ENCODE data around the gene IL18R1.
"Not testable (repeated sequence)": the region's sequence is repeated elsewhere in the genome, so short reads cannot be mapped to it uniquely, and the experiment has no call there.

IL18R1 gene, protein sequence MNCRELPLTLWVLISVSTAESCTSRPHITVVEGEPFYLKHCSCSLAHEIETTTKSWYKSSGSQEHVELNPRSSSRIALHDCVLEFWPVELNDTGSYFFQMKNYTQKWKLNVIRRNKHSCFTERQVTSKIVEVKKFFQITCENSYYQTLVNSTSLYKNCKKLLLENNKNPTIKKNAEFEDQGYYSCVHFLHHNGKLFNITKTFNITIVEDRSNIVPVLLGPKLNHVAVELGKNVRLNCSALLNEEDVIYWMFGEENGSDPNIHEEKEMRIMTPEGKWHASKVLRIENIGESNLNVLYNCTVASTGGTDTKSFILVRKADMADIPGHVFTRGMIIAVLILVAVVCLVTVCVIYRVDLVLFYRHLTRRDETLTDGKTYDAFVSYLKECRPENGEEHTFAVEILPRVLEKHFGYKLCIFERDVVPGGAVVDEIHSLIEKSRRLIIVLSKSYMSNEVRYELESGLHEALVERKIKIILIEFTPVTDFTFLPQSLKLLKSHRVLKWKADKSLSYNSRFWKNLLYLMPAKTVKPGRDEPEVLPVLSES

GRCh38 chr2:102355526-102356380 is at the start of gene IL18R1:
Gene IL18R1, plus strand, starts transcription at chr2:102355796. Its CDS starts 6,865 bp downstream, at chr2:102362661.
- peaks cover 3% of the 10 kb centered on the region for H3K4me1 ChIP-seq (ENCODE audit: insufficient read depth, low read length)
- peak within 1 kb of the TSS; percentile 91 for H2AFZ ChIP-seq (ENCODE audit: low read depth, low read length)
- no peaks in the 10 kb centered on the region for H3K9me3 ChIP-seq (ENCODE audit: low read length)
- H3K36me3 ChIP-seq (ENCODE audit: insufficient read depth, low read length): no peaks in the 10 kb centered on the region
- H3K4me3 ChIP-seq (ENCODE audit: low read length): peak within 1 kb of the TSS; percentile 47
- H3K27me3 ChIP-seq (ENCODE audit: insufficient read depth, low read length): peaks cover 19% of the 10 kb centered on the region

- Histone ChIP-seq H3K36me3 (ENCODE audit: insufficient read depth, low read length) (no peaks in the 10 kb centered on the region), H2AFZ (ENCODE audit: low read depth, low read length) (no peak overlapping the region), H3K4me1 (ENCODE audit: insufficient read depth, low read length) (no peaks in the 10 kb centered on the region), H3K4me3 (ENCODE audit: low read length) (no peak overlapping the region), H3K9me3 (ENCODE audit: low read length) (no peaks in the 10 kb centered on the region), H3K27me3 (ENCODE audit: insufficient read depth, low read length) (no peaks in the 10 kb centered on the region)
Measured at GRCh38 chr2:102306125-102306524, 49.5 kb upstream of the IL18R1 start.

GRCh38 chr2:102310964-102311640 is 44.5 kb upstream of the IL18R1 start, which contains the start of gene IL1RL1:
Gene IL1RL1, plus strand, starts transcription at chr2:102311563. Its CDS starts 26,702 bp downstream, at chr2:102338265.
- Histone ChIP-seq H3K9me3 (ENCODE audit: low read length) (no peaks in the 10 kb centered on the region), H3K27me3 (ENCODE audit: insufficient read depth, low read length) (no peaks in the 10 kb centered on the region), H3K36me3 (ENCODE audit: insufficient read depth, low read length) (no peaks in the 10 kb centered on the region), H3K4me1 (ENCODE audit: insufficient read depth, low read length) (no peaks in the 10 kb centered on the region), H3K4me3 (ENCODE audit: low read length) (no peak within 1 kb of the TSS), H2AFZ (ENCODE audit: low read depth, low read length) (no peak within 1 kb of the TSS)

DNA sequence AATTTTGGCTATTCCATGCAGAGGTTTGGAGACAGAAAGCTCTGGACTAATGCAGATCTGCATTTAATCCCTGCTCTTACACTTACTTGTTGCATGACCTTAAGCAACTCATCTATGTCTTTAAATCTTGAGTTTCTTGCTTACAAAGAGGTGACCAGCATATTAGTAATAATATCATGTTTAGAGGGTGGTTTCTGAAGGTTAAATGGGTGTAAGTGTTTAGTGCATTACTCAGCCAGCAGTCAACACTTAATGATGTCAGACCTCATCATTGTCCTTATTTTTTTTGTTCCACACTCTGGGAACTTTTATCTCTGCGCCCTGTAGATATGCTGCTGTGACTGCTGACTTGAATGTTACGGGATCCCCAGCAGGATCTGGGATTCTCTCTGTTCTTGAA is 42.6 kb upstream of the IL18R1 start:
- no peaks in the 10 kb centered on the region for H3K36me3 ChIP-seq (ENCODE audit: insufficient read depth, low read length)
- H3K4me3 ChIP-seq (ENCODE audit: low read length): no peak overlapping the region
- no peaks in the 10 kb centered on the region for H3K27me3 ChIP-seq (ENCODE audit: insufficient read depth, low read length)
- no peaks in the 10 kb centered on the region for H3K4me1 ChIP-seq (ENCODE audit: insufficient read depth, low read length)
- H3K9me3 ChIP-seq (ENCODE audit: low read length): no peaks in the 10 kb centered on the region
- H2AFZ ChIP-seq (ENCODE audit: low read depth, low read length): no peak overlapping the region

GRCh38 chr2:102313471-102313870 is 42.1 kb upstream of the IL18R1 start:
- Histone ChIP-seq H3K27me3 (ENCODE audit: insufficient read depth, low read length) (no peaks in the 10 kb centered on the region), H3K4me3 (ENCODE audit: low read length) (no peak overlapping the region), H3K4me1 (ENCODE audit: insufficient read depth, low read length) (no peaks in the 10 kb centered on the region), H3K9me3 (ENCODE audit: low read length) (no peaks in the 10 kb centered on the region), H2AFZ (ENCODE audit: low read depth, low read length) (no peak overlapping the region), H3K36me3 (ENCODE audit: insufficient read depth, low read length) (no peaks in the 10 kb centered on the region)

GRCh38 chr2:102313950-102314349 is 41.6 kb upstream of the IL18R1 start:
- no peak overlapping the region for H3K4me3 ChIP-seq (ENCODE audit: low read length)
- H2AFZ ChIP-seq (ENCODE audit: low read depth, low read length): no peak overlapping the region
- H3K27me3 ChIP-seq (ENCODE audit: insufficient read depth, low read length): no peaks in the 10 kb centered on the region
- no peaks in the 10 kb centered on the region for H3K9me3 ChIP-seq (ENCODE audit: low read length)
- no peaks in the 10 kb centered on the region for H3K4me1 ChIP-seq (ENCODE audit: insufficient read depth, low read length)
- no peaks in the 10 kb centered on the region for H3K36me3 ChIP-seq (ENCODE audit: insufficient read depth, low read length)

GRCh38 chr2:102315921-102316320 is 39.7 kb upstream of the IL18R1 start:
- Histone ChIP-seq H3K4me3 (ENCODE audit: low read length) (no peak overlapping the region), H2AFZ (ENCODE audit: low read depth, low read length) (no peak overlapping the region), H3K4me1 (ENCODE audit: insufficient read depth, low read length) (no peaks in the 10 kb centered on the region), H3K36me3 (ENCODE audit: insufficient read depth, low read length) (no peaks in the 10 kb centered on the region), H3K9me3 (ENCODE audit: low read length) (no peaks in the 10 kb centered on the region), H3K27me3 (ENCODE audit: insufficient read depth, low read length) (no peaks in the 10 kb centered on the region)

GRCh38 chr2:102317715-102318114 is 37.9 kb upstream of the IL18R1 start:
- H3K4me3 ChIP-seq (ENCODE audit: low read length): no peak overlapping the region
- no peak overlapping the region for H2AFZ ChIP-seq (ENCODE audit: low read depth, low read length)
- no peaks in the 10 kb centered on the region for H3K9me3 ChIP-seq (ENCODE audit: low read length)
- H3K36me3 ChIP-seq (ENCODE audit: insufficient read depth, low read length): no peaks in the 10 kb centered on the region
- H3K27me3 ChIP-seq (ENCODE audit: insufficient read depth, low read length): no peaks in the 10 kb centered on the region
- no peaks in the 10 kb centered on the region for H3K4me1 ChIP-seq (ENCODE audit: insufficient read depth, low read length)

GRCh38 chr2:102318437-102318836 is 37.2 kb upstream of the IL18R1 start:
- Histone ChIP-seq H3K4me3 (ENCODE audit: low read length) (no peak overlapping the region), H3K9me3 (ENCODE audit: low read length) (no peaks in the 10 kb centered on the region), H2AFZ (ENCODE audit: low read depth, low read length) (no peak overlapping the region), H3K36me3 (ENCODE audit: insufficient read depth, low read length) (no peaks in the 10 kb centered on the region), H3K4me1 (ENCODE audit: insufficient read depth, low read length) (no peaks in the 10 kb centered on the region), H3K27me3 (ENCODE audit: insufficient read depth, low read length) (no peaks in the 10 kb centered on the region)

- Histone ChIP-seq H3K9me3 (ENCODE audit: low read length) (no peaks in the 10 kb centered on the region), H3K4me3 (ENCODE audit: low read length) (no peak overlapping the region), H3K27me3 (ENCODE audit: insufficient read depth, low read length) (no peaks in the 10 kb centered on the region), H3K36me3 (ENCODE audit: insufficient read depth, low read length) (no peaks in the 10 kb centered on the region), H3K4me1 (ENCODE audit: insufficient read depth, low read length) (no peaks in the 10 kb centered on the region), H2AFZ (ENCODE audit: low read depth, low read length) (no peak overlapping the region)
Measured at GRCh38 chr2:102321941-102322719, 33.5 kb upstream of the IL18R1 start.

- H2AFZ ChIP-seq (ENCODE audit: low read depth, low read length); H3K4me3 ChIP-seq (ENCODE audit: low read length); H3K27me3 ChIP-seq (ENCODE audit: insufficient read depth, low read length); H3K36me3 ChIP-seq (ENCODE audit: insufficient read depth, low read length); H3K9me3 ChIP-seq (ENCODE audit: low read length); H3K4me1 ChIP-seq (ENCODE audit: insufficient read depth, low read length): not testable (repeated sequence)
Measured at GRCh38 chr2:102324914-102325313, 30.7 kb upstream of the IL18R1 start.

DNA sequence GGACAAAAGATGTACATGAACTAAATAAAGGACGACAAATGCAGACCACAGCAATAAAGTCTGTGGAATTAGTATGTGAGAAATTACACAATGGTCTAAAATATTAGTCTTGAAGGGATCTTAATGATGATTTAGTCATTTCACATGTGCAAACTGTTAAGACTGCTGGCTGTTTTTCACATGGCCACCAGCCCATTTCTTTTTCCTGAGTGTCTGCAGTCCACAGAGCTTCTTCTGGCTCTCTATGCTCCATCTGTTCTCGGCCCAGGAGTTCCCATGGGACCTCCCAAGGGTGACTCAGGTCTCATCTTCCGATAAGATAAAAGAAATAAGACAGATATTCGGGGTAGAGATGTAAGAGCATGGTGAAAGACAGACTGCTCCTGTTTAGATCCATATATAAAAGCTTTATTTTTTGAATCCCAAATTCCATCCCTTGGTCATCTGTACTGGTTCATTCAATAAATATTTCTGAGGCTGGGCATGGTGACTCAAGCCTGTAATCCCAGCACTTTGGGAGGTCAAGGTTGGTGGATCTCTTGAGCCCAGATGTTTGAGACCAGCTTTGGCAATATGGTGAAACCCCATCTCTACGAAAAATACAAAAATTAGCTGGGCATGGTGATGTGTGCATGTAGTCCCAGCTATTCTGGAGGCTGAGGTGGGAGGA is 24.1 kb upstream of the IL18R1 start:
- H2AFZ ChIP-seq (ENCODE audit: low read depth, low read length): no peak overlapping the region
- no peaks in the 10 kb centered on the region for H3K4me1 ChIP-seq (ENCODE audit: insufficient read depth, low read length)
- no peaks in the 10 kb centered on the region for H3K36me3 ChIP-seq (ENCODE audit: insufficient read depth, low read length)
- no peaks in the 10 kb centered on the region for H3K27me3 ChIP-seq (ENCODE audit: insufficient read depth, low read length)
- H3K4me3 ChIP-seq (ENCODE audit: low read length): no peak overlapping the region
- H3K9me3 ChIP-seq (ENCODE audit: low read length): no peaks in the 10 kb centered on the region

All from neuron (in vitro differentiated cells).